ENCODE measurements around the gene CTNNA3.

The CTNNA3 gene

DNA sequence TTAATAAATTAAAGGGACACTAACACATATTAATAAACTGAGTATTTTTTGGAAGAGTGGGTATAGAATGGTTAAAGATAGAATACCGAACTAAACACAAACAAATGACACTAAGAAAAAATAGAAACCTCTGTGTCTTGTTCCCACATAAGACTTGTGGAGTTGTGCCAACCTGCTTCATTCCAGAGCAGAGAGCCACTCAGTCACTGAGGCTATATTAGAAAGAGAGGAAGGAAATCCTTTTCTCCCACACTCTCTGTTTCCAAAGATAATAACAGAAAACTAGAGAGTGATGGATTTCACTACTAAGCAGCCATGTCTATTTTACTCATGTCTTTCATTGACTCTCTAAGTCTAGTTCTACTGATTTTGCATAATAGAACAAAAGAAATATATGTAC lies 26.0 kb downstream of the CTNNA3 start:
- no peak overlapping the region for H3K4me2 ChIP-seq (ENCODE audit: low read depth, low read length, poor library complexity, severe bottlenecking)
- H3K79me2 ChIP-seq (ENCODE audit: insufficient read depth, low read length), result no peaks in the 10 kb centered on the region
- peaks cover 3% of the 10 kb centered on the region; the same call in 1 of the 2 replicates for H3K27me3 ChIP-seq (ENCODE audit: low read length)
- H3K9me3 ChIP-seq (ENCODE audit: insufficient read depth, low read length), result no peaks in the 10 kb centered on the region
- no peaks in the 10 kb centered on the region for H3K9me2 ChIP-seq (replicated peaks; ENCODE audit: insufficient read depth, low read length)
- TF ChIP-seq EZH2phosphoT487 (conservative IDR thresholded peaks at IDR 0.05; ENCODE audit: low read length), result no peak
- TF ChIP-seq, protein P1, sequence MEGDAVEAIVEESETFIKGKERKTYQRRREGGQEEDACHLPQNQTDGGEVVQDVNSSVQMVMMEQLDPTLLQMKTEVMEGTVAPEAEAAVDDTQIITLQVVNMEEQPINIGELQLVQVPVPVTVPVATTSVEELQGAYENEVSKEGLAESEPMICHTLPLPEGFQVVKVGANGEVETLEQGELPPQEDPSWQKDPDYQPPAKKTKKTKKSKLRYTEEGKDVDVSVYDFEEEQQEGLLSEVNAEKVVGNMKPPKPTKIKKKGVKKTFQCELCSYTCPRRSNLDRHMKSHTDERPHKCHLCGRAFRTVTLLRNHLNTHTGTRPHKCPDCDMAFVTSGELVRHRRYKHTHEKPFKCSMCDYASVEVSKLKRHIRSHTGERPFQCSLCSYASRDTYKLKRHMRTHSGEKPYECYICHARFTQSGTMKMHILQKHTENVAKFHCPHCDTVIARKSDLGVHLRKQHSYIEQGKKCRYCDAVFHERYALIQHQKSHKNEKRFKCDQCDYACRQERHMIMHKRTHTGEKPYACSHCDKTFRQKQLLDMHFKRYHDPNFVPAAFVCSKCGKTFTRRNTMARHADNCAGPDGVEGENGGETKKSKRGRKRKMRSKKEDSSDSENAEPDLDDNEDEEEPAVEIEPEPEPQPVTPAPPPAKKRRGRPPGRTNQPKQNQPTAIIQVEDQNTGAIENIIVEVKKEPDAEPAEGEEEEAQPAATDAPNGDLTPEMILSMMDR (IDR thresholded peaks at IDR 0.05; ENCODE audit: insufficient read depth, low read length, poor library complexity, severe bottlenecking), result no peak
- no peak overlapping the region for H3K9ac ChIP-seq (ENCODE audit: low read length)
- no peaks in the 10 kb centered on the region for H3F3A ChIP-seq (ENCODE audit: insufficient read depth)
- no peaks in the 10 kb centered on the region for H3K36me3 ChIP-seq (ENCODE audit: low read length)
- H3K27ac ChIP-seq (ENCODE audit: low read depth, low read length), result no peak overlapping the region
- H4K20me1 ChIP-seq (ENCODE audit: low read depth, low read length), result no peaks in the 10 kb centered on the region
- no peak overlapping the region for H2AFZ ChIP-seq (ENCODE audit: low read depth, low read length, severe bottlenecking)
- H3K4me3 ChIP-seq (ENCODE audit: insufficient read depth, low read length, poor library complexity, severe bottlenecking), result no peak overlapping the region

DNA sequence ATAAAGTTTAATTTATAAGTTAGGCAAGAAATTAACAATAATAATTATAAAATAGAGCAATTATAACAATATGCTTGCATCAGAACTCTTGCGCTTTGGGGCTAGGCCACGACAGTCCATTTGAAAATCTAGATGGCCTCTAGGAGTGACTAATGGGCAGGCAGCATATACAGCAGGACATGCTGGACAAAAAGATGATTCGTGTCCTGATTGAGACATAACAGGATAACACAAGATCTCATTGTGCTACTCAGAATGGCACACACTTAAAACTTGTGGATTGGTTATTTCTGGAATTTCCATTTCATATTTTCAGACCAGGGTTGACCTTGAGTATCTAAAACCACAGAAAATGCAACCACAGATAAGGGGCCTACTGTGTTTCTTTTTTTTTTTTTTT lies 27.5 kb downstream of the CTNNA3 start:
- H3K79me2 ChIP-seq (ENCODE audit: insufficient read depth, low read length), result no peaks in the 10 kb centered on the region
- no peak overlapping the region for H2AFZ ChIP-seq (ENCODE audit: low read depth, low read length, severe bottlenecking)
- no peaks in the 10 kb centered on the region for H3K36me3 ChIP-seq (ENCODE audit: low read length)
- no peak overlapping the region for H3K27ac ChIP-seq (ENCODE audit: low read depth, low read length)
- no peak overlapping the region for H3K4me3 ChIP-seq (ENCODE audit: insufficient read depth, low read length, poor library complexity, severe bottlenecking)
- H3K4me2 ChIP-seq (ENCODE audit: low read depth, low read length, poor library complexity, severe bottlenecking), result no peak overlapping the region
- TF ChIP-seq EZH2phosphoT487 (conservative IDR thresholded peaks at IDR 0.05; ENCODE audit: low read length), result no peak
- TF ChIP-seq, protein P1 (IDR thresholded peaks at IDR 0.05; ENCODE audit: insufficient read depth, low read length, poor library complexity, severe bottlenecking), result no peak
- no peaks in the 10 kb centered on the region for H3F3A ChIP-seq (ENCODE audit: insufficient read depth)
- H3K9ac ChIP-seq (ENCODE audit: low read length), result no peak overlapping the region
- no peaks in the 10 kb centered on the region for H3K9me2 ChIP-seq (replicated peaks; ENCODE audit: insufficient read depth, low read length)
- H3K27me3 ChIP-seq (ENCODE audit: low read length), result peaks cover 3% of the 10 kb centered on the region; the same call in 1 of the 2 replicates
- H4K20me1 ChIP-seq (ENCODE audit: low read depth, low read length), result no peaks in the 10 kb centered on the region
- no peaks in the 10 kb centered on the region for H3K9me3 ChIP-seq (ENCODE audit: insufficient read depth, low read length)

DNA sequence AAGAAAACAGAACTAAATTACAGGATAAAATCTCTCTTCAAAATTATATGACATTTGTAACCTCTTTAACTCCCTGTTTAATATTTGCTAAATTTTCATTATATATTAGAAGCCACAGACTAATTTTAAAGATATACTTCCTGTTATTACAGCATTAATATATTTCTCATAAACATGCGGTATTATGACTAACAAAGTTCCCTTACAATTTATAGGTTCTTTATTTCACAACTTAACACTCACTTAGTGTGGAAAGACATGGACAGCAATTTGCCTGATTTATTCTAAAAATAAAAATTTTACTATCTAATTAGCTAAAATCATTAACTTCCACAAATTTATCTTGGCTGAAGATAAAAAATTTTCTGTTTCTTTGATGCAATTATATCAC lies 29.0 kb downstream of the CTNNA3 start:
- Histone ChIP-seq H2AFZ (ENCODE audit: low read depth, low read length, severe bottlenecking) (no peak overlapping the region), H3K27ac (ENCODE audit: low read depth, low read length) (no peak overlapping the region), H3K27me3 (ENCODE audit: low read length) (peaks cover 3% of the 10 kb centered on the region; the same call in 1 of the 2 replicates), H3F3A (ENCODE audit: insufficient read depth) (no peaks in the 10 kb centered on the region), H3K9ac (ENCODE audit: low read length) (no peak overlapping the region), H3K4me3 (ENCODE audit: insufficient read depth, low read length, poor library complexity, severe bottlenecking) (no peak overlapping the region), H3K36me3 (ENCODE audit: low read length) (no peaks in the 10 kb centered on the region), H3K9me3 (ENCODE audit: insufficient read depth, low read length) (no peaks in the 10 kb centered on the region), H4K20me1 (ENCODE audit: low read depth, low read length) (no peaks in the 10 kb centered on the region), H3K9me2 (replicated peaks; ENCODE audit: insufficient read depth, low read length) (no peaks in the 10 kb centered on the region), H3K79me2 (ENCODE audit: insufficient read depth, low read length) (no peaks in the 10 kb centered on the region), H3K4me2 (ENCODE audit: low read depth, low read length, poor library complexity, severe bottlenecking) (no peak overlapping the region)
- TF ChIP-seq, protein P1 (IDR thresholded peaks at IDR 0.05; ENCODE audit: insufficient read depth, low read length, poor library complexity, severe bottlenecking), result no peak
